ENCODE results near the gene ULK1. TPM values are rescaled to one million over a fixed set of nuclear protein-coding genes. Genes with fewer than 3 reads are reported as not detected.
"Not testable (repeated sequence)": the region's sequence is repeated elsewhere in the genome, so short reads cannot be mapped to it uniquely, and the experiment has no call there.

ULK1 gene
- total and polyA plus RNA-seq, 2 experiments from 2014 or later: 8.4 to 33.8 TPM

GRCh38 chr12:131946757-131947156 is 52.3 kb downstream of the ULK1 start (continued):
- TF ChIP-seq NANOG (IDR thresholded peaks at IDR 0.05; ENCODE audit: borderline replicate concordance) (no peak), CREB1 (CRISPR knock-in tag; IDR thresholded peaks at IDR 0.05; ENCODE audit: low read depth) (no peak), STAT1 (IDR thresholded peaks at IDR 0.05; ENCODE audit: unreplicated experiment) (no peak)

- peaks cover 10% of the 10 kb centered on the region for H4K20me1 ChIP-seq (replicated peaks; ENCODE audit: insufficient read depth)
- H3K4me3 ChIP-seq: no peak overlapping the region
- H2AFZ ChIP-seq: no peak overlapping the region
- peaks cover 7% of the 10 kb centered on the region; the same call in 1 of the 2 replicates for H3K36me3 ChIP-seq (ENCODE audit: insufficient read depth)
- H3F3A ChIP-seq (replicated peaks; ENCODE audit: low read depth): peaks cover 22% of the 10 kb centered on the region
- TF ChIP-seq REST (IDR thresholded peaks at IDR 0.05; ENCODE audit: unreplicated experiment): no peak
- TF ChIP-seq POLR2AphosphoS5 (IDR thresholded peaks at IDR 0.05; ENCODE audit: low read depth): no peak
- H3K9me2 ChIP-seq (ENCODE audit: insufficient read depth): no peaks in the 10 kb centered on the region
- Mint-ChIP-seq H3K27ac (peak overlapping the region; percentile 76; the same call in 1 of the 2 replicates), H3K27me3 (ENCODE audit: insufficient read depth, low read depth, poor library complexity) (peaks cover 12% of the 10 kb centered on the region), H3K4me3 (peak overlapping the region; percentile 20; the same call in 1 of the 3 replicates), H3K9me3 (peaks cover 4% of the 10 kb centered on the region; the same call in 1 of the 3 replicates), H3K36me3 (ENCODE audit: low read depth) (peaks cover 31% of the 10 kb centered on the region), H3K4me1 (peaks cover 8% of the 10 kb centered on the region)
- peak overlapping the region; percentile 79; the same call in 1 of the 2 replicates for H3K27ac ChIP-seq (ENCODE audit: low read depth)
- peaks cover 22% of the 10 kb centered on the region for H3K79me2 ChIP-seq (replicated peaks; ENCODE audit: insufficient read depth)
- DNase-seq (ENCODE audit: low spot score): no peak
- H3K4me2 ChIP-seq: no peak overlapping the region
- peaks cover 12% of the 10 kb centered on the region for H3K4me1 ChIP-seq (ENCODE audit: insufficient read depth)
- ATAC-seq: no peak
- no peaks in the 10 kb centered on the region for H3K27me3 ChIP-seq (ENCODE audit: insufficient read depth)
Observed at GRCh38 chr12:131947482-131948027, 53.1 kb downstream of the ULK1 start.

GRCh38 chr12:131948166-131948712 is 53.8 kb downstream of the ULK1 start:
- Histone ChIP-seq H3K27me3 (ENCODE audit: insufficient read depth) (no peaks in the 10 kb centered on the region), H3K4me2 (no peak overlapping the region), H3K4me1 (ENCODE audit: insufficient read depth) (peaks cover 12% of the 10 kb centered on the region), H3K9me2 (ENCODE audit: insufficient read depth) (no peaks in the 10 kb centered on the region), H3K4me3 (no peak overlapping the region), H3F3A (replicated peaks; ENCODE audit: low read depth) (peaks cover 22% of the 10 kb centered on the region), H4K20me1 (replicated peaks; ENCODE audit: insufficient read depth) (peaks cover 16% of the 10 kb centered on the region), H3K27ac (ENCODE audit: low read depth) (0 out of 2 replicates have a peak overlapping the region, but pooled peaks have one; percentile 79), H3K36me3 (ENCODE audit: insufficient read depth) (peaks cover 7% of the 10 kb centered on the region; the same call in 1 of the 2 replicates), H2AFZ (no peak overlapping the region), H3K79me2 (replicated peaks; ENCODE audit: insufficient read depth) (peaks cover 29% of the 10 kb centered on the region)
- DNase-seq (ENCODE audit: low spot score) (no peak), ATAC-seq (no peak)
- TF ChIP-seq STAT1 (IDR thresholded peaks at IDR 0.05; ENCODE audit: unreplicated experiment) (no peak), NANOG (IDR thresholded peaks at IDR 0.05; ENCODE audit: borderline replicate concordance) (no peak)
- Mint-ChIP-seq H3K9me3 (peaks cover 4% of the 10 kb centered on the region; the same call in 1 of the 3 replicates), H3K27ac (no peak overlapping the region), H3K27me3 (ENCODE audit: insufficient read depth, low read depth, poor library complexity) (peaks cover 12% of the 10 kb centered on the region), H3K36me3 (ENCODE audit: low read depth) (peaks cover 28% of the 10 kb centered on the region), H3K4me3 (no peak overlapping the region), H3K4me1 (peaks cover 8% of the 10 kb centered on the region)

- peak overlapping the region; percentile 90; the same call in 1 of the 2 replicates for H2AFZ ChIP-seq
- not testable (repeated sequence) for DNase-seq (ENCODE audit: low spot score); H3K27me3 ChIP-seq (ENCODE audit: insufficient read depth); H3K27ac Mint-ChIP-seq; H3K4me1 Mint-ChIP-seq; H3K36me3 ChIP-seq (ENCODE audit: insufficient read depth); H3K9me2 ChIP-seq (ENCODE audit: insufficient read depth); H3K27ac ChIP-seq (ENCODE audit: low read depth); ATAC-seq; H3K9me3 Mint-ChIP-seq
- H4K20me1 ChIP-seq (replicated peaks; ENCODE audit: insufficient read depth): peaks cover 21% of the 10 kb centered on the region
- H3K79me2 ChIP-seq (replicated peaks; ENCODE audit: insufficient read depth): peaks cover 36% of the 10 kb centered on the region
- Mint-ChIP-seq H3K27me3 (ENCODE audit: insufficient read depth, low read depth, poor library complexity) (peaks cover 12% of the 10 kb centered on the region), H3K4me3 (peak overlapping the region; percentile 63), H3K36me3 (ENCODE audit: low read depth) (peaks cover 22% of the 10 kb centered on the region)
- peaks cover 20% of the 10 kb centered on the region for H3F3A ChIP-seq (replicated peaks; ENCODE audit: low read depth)
- peak overlapping the region; percentile 91; the same call in 1 of the 2 replicates for H3K4me3 ChIP-seq
- peaks cover 12% of the 10 kb centered on the region for H3K4me1 ChIP-seq (ENCODE audit: insufficient read depth)
- H3K4me2 ChIP-seq: peak overlapping the region; percentile 71; the same call in 1 of the 2 replicates
Observed at GRCh38 chr12:131948713-131949430, 54.5 kb downstream of the ULK1 start.
